GM21717 (cell line): ENCODE measurements around the gene SHD.
A peak's percentile ranks its signal among the peaks of the same experiment; 100 is the strongest.
"Not testable (repeated sequence)": the region's sequence is repeated elsewhere in the genome, so short reads cannot be mapped to it uniquely, and the experiment has no call there.

ENCODE experiments used
- ATAC-seq: cut with Tn5 transposase; IDR thresholded peaks from one replicate; pipeline ENCODE4 v1.9.1; 2021; ENCODE audit warnings: mild to moderate bottlenecking, moderate library complexity; ENCODE audit not compliant: unreplicated experiment

SHD gene

GRCh38 chr19:4278419-4279266 lies at the start of gene SHD:
SHD (plus strand) TSS chr19:4279266; CDS start chr19:4280064, 798 bp downstream.
- no peak for ATAC-seq

- not testable (repeated sequence) for ATAC-seq
These were observed 48.8 kb upstream of the SHD start for GRCh38 chr19:4230237-4230636.

GRCh38 chr19:4231521-4231920 lies 47.5 kb upstream of the SHD start:
- ATAC-seq = not testable (repeated sequence)

- not testable (repeated sequence) for ATAC-seq
These were observed 46.9 kb upstream of the SHD start for GRCh38 chr19:4232139-4232538.

- ATAC-seq = no peak
These were observed 46.3 kb upstream of the SHD start for GRCh38 chr19:4232614-4233281.

- ATAC-seq = no peak
These were observed 45.7 kb upstream of the SHD start for GRCh38 chr19:4233282-4233853.

GRCh38 chr19:4234142-4234861 lies 44.8 kb upstream of the SHD start:
- ATAC-seq = no peak

GRCh38 chr19:4234862-4235201 lies 44.2 kb upstream of the SHD start:
- no peak for ATAC-seq

GRCh38 chr19:4237510-4237909 lies 41.6 kb upstream of the SHD start:
- not testable (repeated sequence) for ATAC-seq

GRCh38 chr19:4238831-4239230 lies 40.2 kb upstream of the SHD start:
- ATAC-seq = no peak

- ATAC-seq = no peak
These were observed 37.1 kb upstream of the SHD start for GRCh38 chr19:4241824-4242430.

GRCh38 chr19:4245938-4246337 lies 33.1 kb upstream of the SHD start:
- ATAC-seq = not testable (repeated sequence)

GRCh38 chr19:4246767-4247593 lies 32.1 kb upstream of the SHD start, which contains the start of gene YJU2:
YJU2 (plus strand) TSS chr19:4247080; CDS start chr19:4247147, 67 bp downstream.
- ATAC-seq = peak; percentile 62

- no peak for ATAC-seq
These were observed 22.5 kb upstream of the SHD start for GRCh38 chr19:4256563-4256962.

GRCh38 chr19:4257025-4257424 lies 22.0 kb upstream of the SHD start:
- no peak for ATAC-seq

- ATAC-seq = no peak
These were observed 20.9 kb upstream of the SHD start for GRCh38 chr19:4258181-4258580.

GRCh38 chr19:4260613-4261191 lies 18.4 kb upstream of the SHD start:
- ATAC-seq = no peak

- no peak for ATAC-seq
These were observed 14.3 kb upstream of the SHD start for GRCh38 chr19:4264812-4265211.

GRCh38 chr19:4266253-4267000 lies 12.6 kb upstream of the SHD start:
- ATAC-seq = no peak
